Liver (tissue), 9 donors: Measurements from ENCODE around the gene DCBLD2. TPM values are rescaled to one million over a fixed set of nuclear protein-coding genes. Genes with fewer than 3 reads are reported as not detected.

Source experiments
- DNase-seq: peaks from one replicate; pipeline ENCODE4 v3.0.0-alpha.2; 2017; ENCODE audit warnings: low spot score
- H3K27ac ChIP-seq, 2 donors: one replicate each; pipeline ENCODE4 v1.7.0; 2013; ENCODE audit warnings: inconsistent platforms in 2 of 2, low read length in 2 of 2, control low read depth in 1 of 2, low read depth in 1 of 2, mild to moderate bottlenecking in 1 of 2
- H3K27me3 ChIP-seq, 4 donors: one replicate each; pipeline versions ENCODE4 v1.6.1 to v1.7.0; 2013; ENCODE audit warnings: low read length in 3 of 4, inconsistent platforms in 1 of 4, mild to moderate bottlenecking in 1 of 4, moderate library complexity in 1 of 4; ENCODE audit not compliant: control insufficient read depth in 4 of 4, insufficient read depth in 4 of 4
- H3K36me3 ChIP-seq, 4 donors: one replicate each; pipeline versions ENCODE4 v1.6.1 to v1.7.0; 2013; ENCODE audit warnings: low read length in 3 of 4, mild to moderate bottlenecking in 3 of 4, low read depth in 1 of 4, moderate library complexity in 1 of 4; ENCODE audit not compliant: control insufficient read depth in 4 of 4, insufficient read depth in 3 of 4
- H3K4me1 ChIP-seq, 4 donors: one replicate each; pipeline versions ENCODE4 v1.6.1 to v1.7.0; 2013; ENCODE audit warnings: low read length in 3 of 4, mild to moderate bottlenecking in 3 of 4, moderate library complexity in 1 of 4; ENCODE audit not compliant: control insufficient read depth in 4 of 4, insufficient read depth in 4 of 4
- H3K4me3 ChIP-seq, 3 donors: one replicate each; pipeline versions ENCODE4 v1.6.1 to v1.7.0; 2013; ENCODE audit warnings: low read length in 3 of 3, control low read depth in 1 of 3, low read depth in 1 of 3, mild to moderate bottlenecking in 1 of 3
- H3K9ac ChIP-seq, 2 donors: one replicate each; pipeline ENCODE4 v1.7.0; 2013; ENCODE audit warnings: low read length in 2 of 2, mild to moderate bottlenecking in 2 of 2, moderate library complexity in 2 of 2, control low read depth in 1 of 2, low read depth in 1 of 2
- H3K9me3 ChIP-seq, 4 donors: one replicate each; pipeline versions ENCODE4 v1.6.1 to v1.7.0; 2013; ENCODE audit warnings: low read length in 3 of 4; ENCODE audit not compliant: control insufficient read depth in 4 of 4
- CTCF ChIP-seq: fragments of 150-350 bp; IDR thresholded peaks from 2 replicates; pipeline ENCODE4 v1.5.1; 2017; ENCODE audit warnings: improper control_type of control experiment, low read depth, low read length; ENCODE audit not compliant: missing input control
- EGR1 ChIP-seq, 2 donors: IDR thresholded peaks; 2 replicates each; pipeline ENCODE4 v1.6.1; 2016 to 2018; ENCODE audit warnings: antibody characterized with exemption in 2 of 2, low read depth in 2 of 2
- FOXA1 ChIP-seq: IDR thresholded peaks from 2 replicates; pipeline ENCODE4 v1.6.1; 2016; ENCODE audit warnings: antibody characterized with exemption
- GABPA ChIP-seq, 2 donors: IDR thresholded peaks in 1 of 2; conservative IDR thresholded peaks in 1 of 2; 2 replicates each; pipeline ENCODE4 v1.6.1; 2016; ENCODE audit warnings: antibody characterized with exemption in 2 of 2, mild to moderate bottlenecking in 1 of 2, moderate library complexity in 1 of 2
- HNF4A ChIP-seq, 2 donors: conservative IDR thresholded peaks; 2 replicates each; pipeline ENCODE4 v1.6.1; 2016; ENCODE audit warnings: antibody characterized with exemption in 2 of 2, mild to moderate bottlenecking in 2 of 2
- HNF4G ChIP-seq: IDR thresholded peaks from 2 replicates; pipeline ENCODE4 v1.6.1; 2016; ENCODE audit warnings: antibody characterized with exemption
- JUND ChIP-seq, 2 donors: IDR thresholded peaks; 2 replicates each; pipeline ENCODE4 v1.6.1; 2016; ENCODE audit warnings: antibody characterized with exemption in 2 of 2
- MAX ChIP-seq: IDR thresholded peaks from 2 replicates; pipeline ENCODE4 v1.6.1; 2016; ENCODE audit warnings: antibody characterized with exemption
- NR2F2 ChIP-seq: IDR thresholded peaks from 2 replicates; pipeline ENCODE4 v1.6.1; 2016; ENCODE audit warnings: antibody characterized with exemption
- RAD21 ChIP-seq, 2 donors: IDR thresholded peaks; 2 replicates each; pipeline ENCODE4 v1.6.1; 2016; ENCODE audit warnings: antibody characterized with exemption in 2 of 2, mild to moderate bottlenecking in 2 of 2
- REST ChIP-seq: IDR thresholded peaks from 2 replicates; pipeline ENCODE4 v1.6.1; 2016; ENCODE audit warnings: antibody characterized with exemption, mild to moderate bottlenecking
- RXRA ChIP-seq, 2 donors: IDR thresholded peaks; 2 replicates each; pipeline ENCODE4 v1.6.1; 2017 to 2018; ENCODE audit warnings: antibody characterized with exemption in 2 of 2, mild to moderate bottlenecking in 1 of 2
- SP1 ChIP-seq: IDR thresholded peaks from 2 replicates; pipeline ENCODE4 v1.6.1; 2018; ENCODE audit warnings: antibody characterized with exemption, mild to moderate bottlenecking
- TAF1 ChIP-seq: conservative IDR thresholded peaks from 2 replicates; pipeline ENCODE4 v1.6.1; 2016; ENCODE audit warnings: antibody characterized with exemption, mild to moderate bottlenecking
- YY1 ChIP-seq: IDR thresholded peaks from 2 replicates; pipeline ENCODE4 v1.6.1; 2016; ENCODE audit warnings: antibody characterized with exemption, mild to moderate bottlenecking
- ZBTB33 ChIP-seq: IDR thresholded peaks from 2 replicates; pipeline ENCODE4 v1.6.1; 2016; ENCODE audit warnings: antibody characterized with exemption
- WGBS: extraction: QIAGEN DNeasy Blood & Tissue Kit; methylation state at CpG from one replicate; pipeline ENCODE4 v1.1.7; 2013; 5-methylcytosine and 5-hydroxymethylcytosine counted together
- polyA plus RNA-seq, 2 donors: library from polyadenylated mRNA; stranded (reverse) in 1 of 2; unstranded in 1 of 2; fragments of 200-250 nt in 1 of 2; fragments of >200 nt in 1 of 2; fragmentation: Nextera tagmentation in 1 of 2; extraction: Ambion mirVana in 1 of 2; gene quantifications; one replicate each; pipeline versions ENCODE4 v1.2.1 to v1.2.3, GENCODE V29; 2013 to 2015
- total RNA-seq, 2 donors: library from RNA; depleted of rRNA; stranded (reverse); fragments of >200 nt; gene quantifications; one replicate each; pipeline ENCODE4 v1.2.3, GENCODE V29; 2014
- TF ChIP-seq, protein P1 (sequence below): IDR thresholded peaks from 2 replicates; pipeline ENCODE4 v1.6.1; 2016; ENCODE audit warnings: antibody characterized with exemption
- donor health status: healthy.
- donor health status: healthy.
- donor health status: healthy.
- donor health status: healthy.
- donor health status: healthy.

DCBLD2 gene
- total and polyA plus RNA-seq, 4 donors = 4.7 to 14.7 (median 9.1) TPM

- H3K27me3 ChIP-seq = peaks cover 0 to 2% (median 0%) of the 10 kb centered on the region in 4 donors
- H3K4me1 ChIP-seq = no peaks in the 10 kb centered on the region
- 95% methylated on average over 2 of the region's 2 CpGs for WGBS
Observed at GRCh38 chr3:98920166-98920565, 18.7 kb upstream of the DCBLD2 start.

More at GRCh38 chr3:98920166-98920565, 18.7 kb upstream of the DCBLD2 start:
- H3K9me3 ChIP-seq = no peaks in the 10 kb centered on the region
- no peak for DNase-seq
- no peak overlapping the region for H3K4me3 ChIP-seq
- TF ChIP-seq, protein P1, sequence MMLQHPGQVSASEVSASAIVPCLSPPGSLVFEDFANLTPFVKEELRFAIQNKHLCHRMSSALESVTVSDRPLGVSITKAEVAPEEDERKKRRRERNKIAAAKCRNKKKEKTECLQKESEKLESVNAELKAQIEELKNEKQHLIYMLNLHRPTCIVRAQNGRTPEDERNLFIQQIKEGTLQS = no peak
- TF ChIP-seq TAF1 (no peak), FOXA1 (no peak), GABPA (IDR thresholded peaks at IDR 0.05 in 1 of 2, conservative IDR thresholded peaks at IDR 0.05 in 1 of 2) (no peak), RAD21 (IDR thresholded peaks at IDR 0.05) (no peak), JUND (IDR thresholded peaks at IDR 0.05) (no peak), HNF4A (conservative IDR thresholded peaks at IDR 0.05) (no peak), HNF4G (no peak), ZBTB33 (no peak), YY1 (no peak), SP1 (no peak), CTCF (no peak), MAX (no peak), RXRA (IDR thresholded peaks at IDR 0.05) (no peak), EGR1 (IDR thresholded peaks at IDR 0.05; ENCODE audit: low read depth in 2 of 2) (no peak), REST (no peak), NR2F2 (no peak)
- no peaks in the 10 kb centered on the region for H3K36me3 ChIP-seq
- no peak overlapping the region for H3K27ac ChIP-seq
- H3K9ac ChIP-seq = no peak overlapping the region
